8988T (cell line): ENCODE data around the gene ZNF639.
A peak's percentile ranks its signal among the peaks of the same experiment; 100 is the strongest.
"Not testable (repeated sequence)": the region's sequence is repeated elsewhere in the genome, so short reads cannot be mapped to it uniquely, and the experiment has no call there.

Experiments used
- DNase-seq: peaks from one replicate; pipeline ENCODE4 v3.0.0; 2011

Gene ZNF639, protein sequence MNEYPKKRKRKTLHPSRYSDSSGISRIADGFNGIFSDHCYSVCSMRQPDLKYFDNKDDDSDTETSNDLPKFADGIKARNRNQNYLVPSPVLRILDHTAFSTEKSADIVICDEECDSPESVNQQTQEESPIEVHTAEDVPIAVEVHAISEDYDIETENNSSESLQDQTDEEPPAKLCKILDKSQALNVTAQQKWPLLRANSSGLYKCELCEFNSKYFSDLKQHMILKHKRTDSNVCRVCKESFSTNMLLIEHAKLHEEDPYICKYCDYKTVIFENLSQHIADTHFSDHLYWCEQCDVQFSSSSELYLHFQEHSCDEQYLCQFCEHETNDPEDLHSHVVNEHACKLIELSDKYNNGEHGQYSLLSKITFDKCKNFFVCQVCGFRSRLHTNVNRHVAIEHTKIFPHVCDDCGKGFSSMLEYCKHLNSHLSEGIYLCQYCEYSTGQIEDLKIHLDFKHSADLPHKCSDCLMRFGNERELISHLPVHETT

DNA sequence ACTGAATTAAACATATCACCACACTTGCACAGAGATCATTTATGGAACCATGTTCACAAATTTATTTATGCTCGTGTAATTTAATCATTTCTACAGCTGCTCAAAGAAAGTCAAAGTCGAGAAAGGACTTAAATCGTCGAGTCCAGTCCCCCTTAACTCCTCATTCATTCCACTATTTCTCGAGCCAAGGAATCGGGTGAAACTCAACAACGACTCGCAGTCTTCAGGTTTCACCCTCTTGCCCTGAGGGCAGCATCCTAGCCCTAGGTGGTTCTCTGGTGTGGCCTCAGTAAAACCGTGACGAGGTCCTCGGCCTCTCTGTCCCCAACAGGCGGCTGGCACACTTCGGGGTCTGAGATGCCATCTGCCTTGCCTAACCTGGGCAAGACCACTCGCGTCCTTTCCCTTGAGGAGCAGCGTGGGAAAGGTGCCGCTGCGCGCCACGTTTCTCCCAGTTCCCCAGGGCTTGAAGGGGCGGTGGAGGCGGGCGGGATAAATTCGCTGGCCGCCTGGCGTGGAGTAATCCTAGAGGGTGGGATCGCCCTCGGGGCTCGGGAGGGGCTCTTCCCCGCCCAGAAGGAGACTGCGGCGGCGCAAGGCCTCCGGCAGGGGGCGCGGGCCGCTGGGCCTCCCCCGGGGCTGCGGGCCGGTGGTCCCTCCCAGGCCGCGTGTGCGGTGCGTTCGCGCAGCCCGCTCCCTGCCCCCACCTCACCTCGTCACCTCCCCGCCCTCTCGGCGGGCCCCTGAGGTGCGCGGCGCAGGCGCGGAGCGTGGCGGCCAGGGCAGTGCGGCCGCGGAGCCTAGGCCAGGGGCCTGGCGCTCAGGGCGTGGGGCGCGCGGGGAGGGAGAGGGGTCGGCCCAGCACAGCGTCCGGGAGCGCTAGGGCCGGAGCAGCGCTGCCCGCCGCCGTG is at the start of gene ZNF639:
ZNF639 (plus strand) TSS at position 746 of the 911 bp plus-strand sequence. CDS start 5,263 bp downstream, outside the sequence.
- peak; percentile 94 for DNase-seq

DNA sequence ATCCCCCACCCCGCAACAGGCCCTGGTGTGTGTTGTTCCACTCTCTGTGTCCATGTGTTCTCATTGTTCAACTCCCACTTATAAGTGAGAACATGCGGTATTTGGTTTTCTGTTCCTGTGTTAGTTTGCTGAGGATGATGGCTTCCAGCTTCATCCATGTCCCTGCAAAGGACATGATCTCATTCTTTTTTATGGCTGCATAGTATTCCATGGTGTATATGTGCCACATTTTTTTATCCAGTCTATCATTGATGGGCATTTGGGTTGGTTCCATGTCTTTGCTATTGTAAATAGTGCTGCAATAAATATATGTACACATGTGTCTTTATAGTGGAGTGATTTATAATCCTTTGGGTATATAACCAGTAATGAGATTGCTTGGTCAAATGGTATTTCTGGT is 48.4 kb upstream of the ZNF639 start:
- DNase-seq: not testable (repeated sequence)

DNA sequence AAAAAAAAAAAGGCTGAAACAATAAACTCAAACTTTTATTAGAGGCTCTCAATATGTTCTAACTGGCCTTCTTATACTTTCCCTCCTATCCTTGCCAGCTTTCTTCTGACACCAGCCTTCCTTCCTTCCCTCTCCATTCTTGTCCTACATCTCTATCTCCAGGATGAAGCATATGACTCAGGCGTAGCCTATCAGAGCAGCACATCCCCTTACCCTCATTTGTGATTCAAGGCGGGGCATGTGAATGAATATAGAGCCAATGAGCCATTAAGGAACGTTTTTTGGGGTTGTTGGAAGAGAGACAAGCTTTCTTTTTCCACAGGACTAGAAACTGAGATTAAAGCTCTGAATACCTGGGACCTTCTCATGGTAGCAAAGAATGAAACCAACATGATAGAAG is 46.8 kb upstream of the ZNF639 start:
- DNase-seq: no peak

DNA sequence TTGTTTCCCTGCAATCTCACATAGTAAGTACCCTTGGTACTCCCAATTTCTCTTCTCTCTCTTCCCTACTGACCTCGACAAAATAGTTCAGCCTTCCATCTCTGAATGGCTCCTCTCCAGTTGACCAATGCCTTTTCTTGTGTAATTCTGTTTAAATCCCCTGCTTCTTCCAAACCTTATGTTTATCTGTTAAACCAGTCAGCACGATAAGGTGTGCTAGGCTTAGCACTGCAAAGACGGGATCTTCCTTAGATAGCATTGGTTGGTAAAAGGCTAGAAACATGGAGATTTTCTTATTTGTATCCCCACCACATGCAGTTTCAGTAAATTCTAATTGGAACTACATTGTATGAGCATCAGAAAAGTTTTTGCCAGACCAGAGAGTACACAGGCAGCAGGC is 46.1 kb upstream of the ZNF639 start:
- DNase-seq: no peak

DNA sequence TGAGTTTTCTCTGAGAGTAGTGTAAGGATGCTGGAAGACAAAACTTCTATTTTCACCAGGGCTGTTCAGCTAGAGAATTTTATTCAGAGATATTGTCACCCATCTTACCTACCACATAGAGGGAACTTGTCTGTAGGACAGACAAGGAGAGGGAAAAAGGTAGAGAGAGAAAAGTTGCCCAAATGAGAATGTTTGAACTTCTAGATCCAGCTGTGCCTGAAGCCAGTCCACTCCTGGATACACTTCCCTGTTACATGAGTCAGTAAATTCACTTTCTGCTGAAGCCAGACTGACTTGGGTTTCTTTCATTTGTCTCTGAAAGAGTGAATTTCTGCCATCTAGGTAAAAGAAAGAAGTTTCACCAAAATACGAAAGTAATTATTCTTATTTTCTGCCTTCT is 44.7 kb upstream of the ZNF639 start:
- no peak for DNase-seq

DNA sequence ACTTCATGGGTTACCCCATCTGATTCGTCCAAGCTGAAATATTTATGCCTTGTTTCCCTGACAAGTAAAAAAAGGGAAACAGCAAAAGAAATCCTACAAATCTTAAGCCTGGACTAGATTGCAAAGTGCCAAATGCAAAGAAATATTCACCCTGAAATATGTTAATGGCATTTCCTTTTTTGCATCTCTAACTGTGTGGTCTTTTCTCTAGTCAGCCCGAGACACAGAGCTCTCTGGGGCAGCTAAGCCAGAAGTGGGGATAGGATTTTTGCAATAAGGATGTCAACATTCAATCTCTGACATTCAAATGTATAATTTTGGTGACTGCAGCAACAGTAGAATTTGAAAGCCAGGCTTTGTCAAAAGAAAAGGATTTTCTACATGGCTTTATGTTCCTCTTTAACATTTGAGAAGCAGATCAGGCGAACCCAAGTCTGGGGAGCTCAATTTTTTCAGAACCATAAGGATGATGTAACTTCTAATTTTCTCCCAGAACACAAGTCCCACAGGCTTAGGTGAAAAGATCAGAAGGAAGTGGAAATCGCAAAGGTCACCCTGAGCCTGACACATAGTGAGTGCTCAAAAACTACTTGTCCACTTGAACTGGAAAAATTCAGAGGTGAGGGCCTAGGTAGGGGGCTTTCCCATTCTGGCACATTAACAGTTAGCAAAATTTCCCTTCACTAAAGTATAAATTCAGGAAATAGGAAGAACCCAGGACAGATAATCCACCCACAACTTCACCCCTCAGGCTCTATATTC is 43.7 kb upstream of the ZNF639 start:
- DNase-seq: no peak

DNA sequence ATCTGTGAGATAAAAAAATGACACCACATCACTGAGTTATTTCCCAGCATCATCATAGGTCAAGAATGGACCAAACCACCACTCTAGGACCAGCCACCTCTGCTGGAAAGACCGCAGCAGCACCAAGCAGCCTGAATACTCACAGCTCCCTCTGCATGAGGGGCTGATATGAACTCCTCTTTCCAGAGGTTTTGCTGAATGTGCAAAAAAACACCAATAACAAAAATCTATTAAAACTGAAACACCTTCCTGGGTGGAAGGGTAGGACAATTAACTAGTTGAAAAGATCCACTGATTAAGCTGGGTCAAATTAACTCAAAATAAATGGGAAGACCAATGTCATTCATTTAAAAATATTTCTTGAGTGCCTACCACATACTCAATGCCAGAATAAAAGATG is 43.0 kb upstream of the ZNF639 start:
- DNase-seq: no peak

DNA sequence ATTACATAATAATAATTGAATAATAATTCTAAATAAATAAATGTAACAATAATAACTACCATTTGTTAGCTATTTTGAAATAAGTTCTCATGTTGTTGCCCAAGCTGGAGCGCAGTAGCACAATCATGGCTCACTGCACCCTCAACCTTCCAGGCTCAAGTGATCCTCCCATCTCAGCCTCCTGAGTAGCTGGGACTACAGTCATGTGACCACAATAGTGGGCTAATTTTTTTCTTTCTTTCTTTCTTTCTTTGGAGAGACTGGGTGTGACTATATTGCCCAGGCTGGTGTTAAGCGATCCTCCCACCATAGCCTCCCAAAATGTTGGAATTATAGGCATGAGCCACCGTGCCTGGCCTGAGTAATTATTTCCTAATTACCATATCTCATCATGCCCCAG is 41.0 kb upstream of the ZNF639 start:
- no peak for DNase-seq

DNA sequence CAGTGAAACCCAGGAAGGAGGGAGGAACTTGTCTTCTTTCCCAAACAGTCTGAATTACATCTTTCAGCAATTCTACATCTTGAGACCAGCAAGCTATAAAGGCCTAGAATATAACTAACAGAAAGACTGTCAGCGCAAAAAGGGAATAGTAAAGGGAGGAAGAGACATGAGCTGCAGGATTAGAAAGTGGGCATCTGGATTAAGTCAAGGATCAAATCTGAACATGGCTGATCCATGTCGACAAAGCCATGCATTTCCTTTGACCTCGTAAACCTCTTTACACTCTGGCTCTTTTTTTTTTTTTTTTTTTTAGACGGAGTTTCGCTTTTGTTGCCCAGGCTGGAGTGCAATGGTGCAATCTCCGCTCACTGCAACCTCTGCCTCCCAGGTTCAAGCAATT is 36.5 kb upstream of the ZNF639 start:
- no peak for DNase-seq

DNA sequence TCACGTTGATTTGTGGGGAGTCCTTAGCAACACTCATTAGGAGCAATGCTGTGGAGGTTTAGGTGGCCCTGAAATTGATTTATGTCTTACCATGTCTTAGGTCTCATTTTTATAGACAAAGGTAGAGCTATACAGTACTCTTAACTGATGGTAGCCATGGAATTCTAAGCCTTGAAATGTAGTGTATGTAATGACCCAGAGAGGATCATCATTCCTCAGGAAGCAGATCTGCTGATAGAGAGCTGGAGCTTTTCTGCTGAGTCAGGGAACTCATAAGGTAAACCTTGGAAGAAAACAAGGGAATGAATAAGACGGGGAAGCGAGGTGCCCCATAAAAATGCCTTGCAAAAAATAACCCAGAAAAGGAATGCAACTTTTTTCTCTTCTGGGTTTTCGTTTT is 34.0 kb upstream of the ZNF639 start:
- no peak for DNase-seq

DNA sequence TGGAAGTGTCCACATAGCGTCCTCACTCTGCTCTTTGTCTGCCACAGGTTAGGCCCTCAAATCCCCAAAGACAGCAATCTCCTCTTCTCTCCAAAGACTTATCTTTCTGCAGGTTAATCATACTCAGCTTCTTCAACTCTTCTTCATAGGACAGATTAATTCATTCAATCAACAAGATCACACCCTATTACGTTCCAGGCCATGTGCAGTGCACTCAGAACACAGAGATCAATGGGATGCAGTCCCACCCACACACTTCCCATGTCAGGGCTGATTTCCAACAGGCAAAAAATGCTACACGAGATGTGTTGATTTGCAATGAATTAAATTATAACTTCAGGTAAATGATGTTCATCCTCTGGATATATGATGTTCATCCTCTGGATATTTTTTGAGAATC is 33.5 kb upstream of the ZNF639 start:
- DNase-seq: no peak

DNA sequence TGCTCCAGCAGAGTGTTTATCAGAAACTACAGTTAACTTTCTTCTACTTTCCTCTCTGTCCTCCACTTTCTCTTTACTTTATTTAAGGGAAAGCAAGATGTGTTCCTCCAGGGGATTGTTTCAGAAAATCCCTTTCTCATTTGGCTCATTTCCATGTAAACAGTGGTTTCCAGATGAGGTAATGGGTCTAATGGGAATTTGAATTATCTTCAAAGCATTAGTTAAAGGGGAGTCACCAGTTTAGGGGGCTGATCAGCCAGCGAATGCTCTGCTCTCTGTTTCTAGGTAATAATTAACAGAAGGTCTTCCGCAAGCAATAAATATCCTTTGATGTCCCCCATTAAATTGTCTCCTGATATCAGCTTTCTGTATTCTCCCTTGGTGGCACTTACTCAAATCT is 30.4 kb upstream of the ZNF639 start:
- no peak for DNase-seq

DNA sequence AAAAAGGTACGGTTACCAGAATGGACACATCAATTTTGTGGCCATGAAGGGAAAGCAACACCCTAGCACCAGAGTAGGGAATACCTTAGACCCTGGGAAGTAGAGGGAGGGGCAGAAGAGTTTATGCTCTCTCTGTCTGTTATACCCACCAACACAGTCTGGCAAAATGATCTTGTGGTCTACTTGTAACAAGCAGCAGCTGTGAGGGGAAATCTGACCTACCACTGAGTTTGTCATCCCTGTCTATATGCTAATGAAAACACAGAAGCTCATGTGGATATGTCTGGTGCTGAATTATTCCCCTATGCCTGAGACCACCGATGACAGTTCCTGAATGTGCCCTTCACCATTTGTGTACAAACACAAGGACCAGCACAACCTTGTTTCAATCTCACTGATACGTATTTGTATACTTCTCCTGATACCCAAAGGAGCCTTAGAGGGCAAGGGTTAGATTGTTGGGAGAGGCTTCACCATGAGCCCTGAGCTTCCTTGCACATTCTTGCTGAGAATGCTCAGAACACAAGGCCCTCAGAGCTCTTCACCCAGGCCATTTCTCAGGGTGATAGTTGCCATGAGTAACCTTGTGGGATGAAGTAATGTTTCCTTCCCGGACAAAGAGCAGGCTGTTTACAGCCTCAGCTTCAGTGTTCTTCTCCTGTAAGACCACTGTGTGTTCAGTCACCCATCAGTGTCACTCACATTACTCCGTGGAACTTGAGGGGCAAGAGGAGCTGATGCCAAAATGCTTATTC is 24.7 kb upstream of the ZNF639 start:
- DNase-seq: no peak

DNA sequence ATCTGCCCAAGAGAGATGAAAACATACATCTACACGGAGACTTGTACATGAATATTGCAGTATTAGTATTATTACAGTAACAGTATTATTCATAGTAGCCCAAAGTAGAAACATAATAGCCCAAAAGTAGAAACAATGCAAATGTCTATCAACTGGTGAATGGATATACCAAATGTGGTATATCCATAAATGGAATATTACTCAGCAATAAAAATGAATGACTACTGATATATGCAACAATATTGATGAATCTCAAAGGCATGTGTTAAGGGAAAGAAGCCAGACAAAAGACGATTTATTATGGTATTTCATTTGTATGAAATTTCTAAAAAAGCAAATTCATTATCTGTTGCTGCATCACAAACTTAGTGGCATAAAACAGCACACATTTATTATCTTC is 23.5 kb upstream of the ZNF639 start:
- no peak for DNase-seq

DNA sequence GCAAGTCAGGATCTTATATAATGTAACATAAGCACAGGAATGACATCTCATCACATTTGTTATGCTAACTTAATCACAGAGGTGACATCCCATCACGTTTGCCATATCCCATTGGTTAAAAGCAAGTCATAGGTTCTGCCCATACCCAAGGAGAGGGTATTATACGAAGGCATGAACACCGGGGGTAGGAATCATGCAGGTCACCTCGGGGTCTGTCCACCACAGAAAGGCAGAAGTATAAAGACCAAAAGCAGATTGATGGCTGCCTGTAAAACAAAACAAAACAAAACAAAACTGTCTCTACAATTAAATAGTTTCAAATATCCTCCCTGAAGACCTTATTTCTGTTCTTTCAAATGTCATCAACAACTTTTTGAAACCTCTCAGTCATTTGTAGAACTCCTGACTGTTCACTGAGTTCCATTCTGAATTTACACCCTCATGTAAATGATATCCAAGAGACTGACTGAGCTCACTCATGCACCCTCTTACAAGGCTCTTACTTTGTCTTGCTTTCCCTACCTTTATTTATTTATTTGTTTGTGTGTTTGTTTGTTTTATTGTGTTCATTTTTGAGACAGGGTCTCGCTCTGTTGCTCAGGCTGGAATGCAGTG is 22.7 kb upstream of the ZNF639 start:
- DNase-seq: no peak

DNA sequence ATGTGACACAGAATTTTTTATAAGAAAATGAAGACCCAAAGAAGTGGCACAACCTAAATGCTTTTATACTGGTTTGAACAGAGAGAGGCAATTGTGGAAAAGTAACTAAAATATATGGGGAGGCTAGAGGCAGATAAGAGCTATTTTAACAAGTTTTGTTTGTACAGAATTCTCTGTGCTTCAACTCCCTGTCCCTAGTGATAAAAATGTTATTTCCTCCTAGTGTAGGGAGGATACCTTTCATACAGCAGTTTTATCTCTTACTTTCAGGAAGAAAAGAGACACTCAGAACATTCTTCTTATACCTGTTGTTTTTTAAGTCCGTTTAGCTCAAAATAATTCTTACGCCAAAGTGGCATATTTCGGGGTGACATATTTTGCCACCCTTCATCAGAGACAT is 21.2 kb upstream of the ZNF639 start:
- DNase-seq: no peak

DNA sequence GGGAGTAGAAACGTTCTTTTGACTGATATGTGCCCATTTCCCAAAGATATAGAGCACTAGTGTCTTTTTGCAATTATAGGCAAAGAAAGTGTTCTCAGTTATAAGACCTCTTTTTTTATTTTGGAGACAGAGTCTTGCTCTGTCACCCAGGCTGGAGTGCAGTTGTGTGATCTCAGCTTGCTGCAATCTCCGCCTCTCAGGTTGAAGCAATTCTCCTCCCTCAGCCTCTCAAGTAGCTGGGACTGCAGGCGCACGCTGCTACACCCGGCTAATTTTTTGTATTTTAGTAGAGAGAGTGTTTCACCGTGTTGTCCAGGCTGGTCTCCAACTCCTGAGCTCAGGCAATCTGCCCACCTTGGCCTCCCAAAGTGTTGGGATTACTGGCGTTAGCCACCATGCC is 20.7 kb upstream of the ZNF639 start:
- no peak for DNase-seq

DNA sequence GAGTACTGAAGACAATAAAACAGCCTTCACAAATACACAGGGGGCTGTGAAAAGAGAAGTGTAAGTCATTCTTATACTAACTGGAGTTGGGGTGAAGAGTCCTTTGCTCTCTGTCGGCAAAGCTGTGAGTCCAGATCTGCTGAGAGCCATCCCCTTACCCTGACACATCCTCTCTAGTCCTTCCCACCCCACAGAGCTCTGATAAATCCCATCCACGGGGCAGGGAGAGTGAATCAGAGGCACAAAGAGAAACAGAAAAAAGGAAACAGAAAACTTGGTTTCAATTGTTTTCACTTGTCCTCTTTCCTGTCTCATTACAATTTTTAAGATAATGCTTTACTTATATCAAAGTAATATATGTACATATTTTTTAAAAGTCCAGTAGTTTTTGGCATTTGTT is 18.2 kb upstream of the ZNF639 start:
- no peak for DNase-seq

DNA sequence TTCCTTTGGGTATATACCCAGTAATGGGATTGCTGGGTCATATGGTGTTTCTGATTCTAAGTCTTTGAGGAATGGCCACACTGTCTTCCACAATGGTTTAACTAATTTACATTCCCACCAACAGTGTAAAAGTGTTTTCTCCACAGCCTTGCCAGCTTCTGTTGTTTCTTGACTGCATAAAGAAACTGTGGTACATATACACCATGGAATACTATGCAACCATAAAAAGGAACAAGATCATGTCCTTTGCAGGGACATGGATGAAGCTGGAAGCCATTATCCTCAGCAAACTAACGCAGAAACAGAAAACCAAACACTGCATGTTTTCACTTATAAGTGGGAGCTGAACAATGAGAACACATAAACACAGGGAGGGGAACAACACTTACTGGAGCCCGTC is 15.5 kb upstream of the ZNF639 start:
- DNase-seq: not testable (repeated sequence)

DNA sequence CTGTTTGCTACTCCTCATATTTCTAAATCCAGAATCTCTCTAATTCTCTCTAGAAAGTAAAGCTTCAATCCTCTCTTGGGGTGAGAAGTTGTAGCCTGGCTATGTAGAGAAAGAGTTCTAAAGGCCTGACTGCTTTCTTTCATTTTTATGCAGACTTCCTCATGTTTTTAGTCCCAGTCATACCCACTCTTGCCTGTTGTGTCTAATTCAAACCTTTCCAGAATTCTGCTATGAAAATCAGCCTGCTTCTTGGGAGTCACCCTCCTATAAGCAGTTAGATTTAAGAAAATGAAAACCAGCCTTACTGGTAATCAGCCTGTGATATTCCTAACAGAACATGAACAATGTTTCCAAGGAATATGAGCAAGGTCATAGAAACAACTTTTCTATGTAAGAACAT is 14.8 kb upstream of the ZNF639 start:
- no peak for DNase-seq

DNA sequence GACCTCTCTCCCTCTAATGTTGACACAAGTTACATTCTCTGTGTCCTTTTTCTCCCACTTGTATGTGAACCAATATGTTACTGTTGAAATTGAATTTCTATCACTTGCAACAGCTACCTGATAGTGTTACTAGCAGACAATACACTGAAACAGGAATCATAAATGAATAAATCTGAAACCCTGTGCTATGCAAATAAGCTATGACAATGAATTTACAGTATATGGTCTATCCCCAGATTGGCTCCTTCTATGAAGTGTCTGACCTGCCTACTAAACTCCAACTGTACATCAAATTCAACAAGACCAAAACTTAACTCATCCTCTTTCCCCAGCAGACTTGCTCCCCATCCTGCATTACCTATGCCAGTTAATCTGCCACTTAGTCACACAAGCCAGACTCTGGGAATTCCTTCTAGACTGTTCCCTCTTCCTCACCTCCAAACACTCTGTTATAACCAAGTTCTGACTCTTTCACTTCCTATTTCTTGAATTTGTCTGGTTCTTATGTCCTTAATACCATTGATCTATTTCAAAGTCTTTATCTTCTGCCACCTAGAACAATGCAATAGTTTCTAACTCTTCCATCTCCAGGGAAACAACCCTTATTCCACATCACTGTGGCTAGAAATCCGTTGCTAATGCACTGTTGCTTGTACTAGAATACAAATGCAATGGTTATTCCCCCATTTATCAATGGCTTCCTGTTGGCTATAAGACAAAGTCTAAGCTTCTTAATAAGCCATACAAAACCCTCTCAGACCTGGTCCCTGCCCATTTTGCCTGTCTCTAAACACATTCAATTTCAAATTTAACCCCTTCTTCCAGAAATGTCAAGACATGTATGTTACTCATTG is 13.4 kb upstream of the ZNF639 start:
- no peak for DNase-seq
